ENCODE results near the gene BRD3.
"Not testable (repeated sequence)": the region's sequence is repeated elsewhere in the genome, so short reads cannot be mapped to it uniquely, and the experiment has no call there.

BRD3 gene

DNA sequence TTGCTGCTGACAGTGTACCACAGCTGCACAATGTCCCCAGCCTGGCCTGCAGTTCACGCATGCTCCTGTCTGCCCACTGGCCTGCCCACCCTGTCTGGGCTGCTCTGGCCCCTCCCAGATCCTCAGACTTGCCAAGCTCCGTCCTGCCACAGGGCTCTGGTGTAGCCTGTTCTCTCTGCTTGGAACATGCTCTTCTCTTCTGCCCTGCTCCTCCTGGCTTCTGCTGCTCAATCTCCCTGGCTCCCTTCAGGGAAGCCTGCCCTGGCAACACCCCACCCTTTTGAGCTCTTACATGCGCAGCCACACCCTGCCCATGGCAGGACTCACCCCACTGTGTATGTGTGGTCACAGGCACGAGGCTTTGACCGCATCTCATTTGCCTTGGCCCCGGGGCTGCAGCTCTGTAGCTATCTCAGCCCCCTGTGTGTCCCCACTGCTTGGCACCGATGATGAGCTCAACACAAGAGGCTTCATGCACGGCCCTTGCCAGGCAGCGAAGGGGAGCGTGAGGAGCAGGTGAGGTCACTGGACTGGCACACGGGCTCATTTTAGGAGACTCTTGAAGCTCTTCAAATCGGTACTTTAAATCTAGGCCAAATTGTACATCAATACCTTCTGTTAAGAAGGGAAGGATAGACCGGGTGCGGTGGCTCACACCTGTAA lies 20.4 kb upstream of the BRD3 start:
- H3K4me1 ChIP-seq (ENCODE audit: control insufficient read depth in 5 of 5, insufficient read depth in 5 of 5, low read length in 5 of 5), result no peaks in the 10 kb centered on the region
- no peak overlapping the region for H3K27ac ChIP-seq (ENCODE audit: low read depth, low read length)
- peaks cover 0 to 13% (median 4%) of the 10 kb centered on the region in 5 donors for H3K27me3 ChIP-seq (ENCODE audit: control insufficient read depth in 5 of 5, insufficient read depth in 4 of 5, low read length in 5 of 5)
- H3K36me3 ChIP-seq (ENCODE audit: control insufficient read depth in 5 of 5, insufficient read depth in 5 of 5, low read length in 5 of 5), result no peaks in the 10 kb centered on the region
- H3K9me3 ChIP-seq (ENCODE audit: control insufficient read depth in 5 of 5, low read length in 5 of 5), result peaks cover 0 to 12% (median 8%) of the 10 kb centered on the region in 5 donors
- H3K9ac ChIP-seq (ENCODE audit: low read length in 5 of 5), result no peak overlapping the region
- H3K4me3 ChIP-seq (ENCODE audit: low read depth in 1 of 5, low read length in 5 of 5), result no peak overlapping the region

DNA sequence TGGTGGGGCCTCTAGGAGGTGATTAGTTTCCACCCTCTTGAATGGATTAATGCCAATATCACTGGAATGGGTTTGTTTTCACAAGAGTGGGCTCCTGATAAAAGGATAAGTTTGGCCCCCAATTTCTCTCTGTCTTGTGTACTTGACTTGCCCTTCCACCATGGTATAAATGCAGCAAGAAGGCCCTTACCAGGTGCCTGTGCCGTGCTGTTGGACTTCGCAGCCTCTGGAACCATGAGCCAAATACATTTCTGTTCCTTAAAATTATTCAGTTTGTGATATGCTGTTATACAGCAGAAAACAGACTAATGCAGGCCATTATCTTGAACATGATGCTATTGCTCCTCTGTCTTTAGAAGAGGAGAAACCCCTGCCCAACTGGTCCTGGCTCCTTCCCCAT lies 17.8 kb upstream of the BRD3 start:
- peaks cover 0 to 11% (median 8%) of the 10 kb centered on the region in 5 donors for H3K9me3 ChIP-seq (ENCODE audit: control insufficient read depth in 5 of 5, low read length in 5 of 5)
- no peak overlapping the region for H3K4me3 ChIP-seq (ENCODE audit: low read depth in 1 of 5, low read length in 5 of 5)
- H3K9ac ChIP-seq (ENCODE audit: low read length in 5 of 5), result no peak overlapping the region
- no peak overlapping the region for H3K27ac ChIP-seq (ENCODE audit: low read depth, low read length)
- H3K4me1 ChIP-seq (ENCODE audit: control insufficient read depth in 5 of 5, insufficient read depth in 5 of 5, low read length in 5 of 5), result no peaks in the 10 kb centered on the region
- H3K27me3 ChIP-seq (ENCODE audit: control insufficient read depth in 5 of 5, insufficient read depth in 4 of 5, low read length in 5 of 5), result peaks cover 0 to 13% (median 4%) of the 10 kb centered on the region in 5 donors
- no peaks in the 10 kb centered on the region for H3K36me3 ChIP-seq (ENCODE audit: control insufficient read depth in 5 of 5, insufficient read depth in 5 of 5, low read length in 5 of 5)

DNA sequence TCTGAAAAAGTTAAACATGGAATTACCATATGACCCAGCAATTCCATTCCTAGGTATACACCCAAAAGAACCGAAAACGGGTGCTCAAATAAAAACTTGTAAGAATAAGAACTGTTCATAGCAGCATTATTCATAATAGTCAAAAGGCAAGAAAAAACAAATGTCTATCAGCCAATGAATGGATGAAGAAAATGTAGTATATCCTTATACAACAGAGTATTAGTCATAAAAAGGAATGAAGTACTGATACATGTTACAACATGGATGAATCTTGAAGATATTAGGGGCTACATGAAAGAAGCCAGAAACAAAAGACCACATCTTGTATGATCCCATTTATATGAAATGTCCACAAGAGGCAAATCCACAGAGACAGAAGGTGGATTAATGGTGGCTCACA lies 15.6 kb upstream of the BRD3 start:
- Histone ChIP-seq H3K4me1 (ENCODE audit: control insufficient read depth in 5 of 5, insufficient read depth in 5 of 5, low read length in 5 of 5) (no peaks in the 10 kb centered on the region), H3K9me3 (ENCODE audit: control insufficient read depth in 5 of 5, low read length in 5 of 5) (peaks cover 3 to 24% (median 18%) of the 10 kb centered on the region in 5 donors), H3K4me3 (ENCODE audit: low read depth in 1 of 5, low read length in 5 of 5) (no peak overlapping the region), H3K27ac (ENCODE audit: low read depth, low read length) (no peak overlapping the region), H3K36me3 (ENCODE audit: control insufficient read depth in 5 of 5, insufficient read depth in 5 of 5, low read length in 5 of 5) (no peaks in the 10 kb centered on the region), H3K27me3 (ENCODE audit: control insufficient read depth in 5 of 5, insufficient read depth in 4 of 5, low read length in 5 of 5) (peaks cover 0 to 13% (median 4%) of the 10 kb centered on the region in 5 donors), H3K9ac (ENCODE audit: low read length in 5 of 5) (no peak overlapping the region)

DNA sequence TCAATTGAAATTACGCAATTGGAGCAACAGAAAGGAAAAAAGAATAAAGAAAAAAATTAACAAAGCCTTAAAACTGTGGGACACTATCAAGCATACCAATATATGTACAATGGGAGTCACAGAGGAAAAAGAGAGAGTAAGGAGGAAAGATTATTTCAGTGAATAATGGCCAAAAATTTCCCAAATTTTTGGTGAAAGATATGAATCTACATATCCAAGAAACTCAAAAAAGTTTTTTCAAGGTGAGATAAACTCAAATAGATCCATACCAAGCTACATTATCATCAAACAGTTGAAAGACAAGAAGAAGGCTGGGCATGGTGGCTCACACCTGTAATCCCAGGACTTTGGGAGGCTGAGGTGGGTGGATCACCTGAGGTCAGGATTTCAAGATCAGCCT lies 8.8 kb upstream of the BRD3 start:
- H3K9ac ChIP-seq (ENCODE audit: low read length in 5 of 5), result no peak overlapping the region
- no peaks in the 10 kb centered on the region for H3K27me3 ChIP-seq (ENCODE audit: control insufficient read depth in 5 of 5, insufficient read depth in 4 of 5, low read length in 5 of 5)
- no peak overlapping the region for H3K4me3 ChIP-seq (ENCODE audit: low read depth in 1 of 5, low read length in 5 of 5)
- H3K4me1 ChIP-seq (ENCODE audit: control insufficient read depth in 5 of 5, insufficient read depth in 5 of 5, low read length in 5 of 5), result no peaks in the 10 kb centered on the region
- peaks cover 3 to 24% (median 14%) of the 10 kb centered on the region in 5 donors for H3K9me3 ChIP-seq (ENCODE audit: control insufficient read depth in 5 of 5, low read length in 5 of 5)
- no peak overlapping the region for H3K27ac ChIP-seq (ENCODE audit: low read depth, low read length)
- no peaks in the 10 kb centered on the region for H3K36me3 ChIP-seq (ENCODE audit: control insufficient read depth in 5 of 5, insufficient read depth in 5 of 5, low read length in 5 of 5)

DNA sequence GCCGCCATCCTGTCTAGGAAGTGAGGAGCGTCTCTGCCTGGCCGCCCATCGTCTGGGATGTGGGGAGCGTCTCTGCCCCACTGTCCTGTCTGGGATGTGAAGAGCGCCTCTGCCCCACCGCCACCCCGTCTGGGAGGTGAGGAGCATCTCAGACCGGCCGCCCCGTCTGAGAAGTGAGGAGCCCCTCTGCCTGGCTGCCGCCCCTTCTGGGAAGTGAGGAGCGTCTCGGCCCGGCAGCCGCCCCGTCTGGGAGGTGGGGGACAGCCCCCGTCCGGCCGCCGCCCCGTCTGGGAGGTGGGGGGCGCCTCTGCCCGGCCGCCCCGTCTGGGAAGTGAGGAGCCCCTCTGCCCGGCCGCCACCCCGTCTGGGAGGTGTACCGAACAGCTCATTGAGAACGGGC lies 7.9 kb upstream of the BRD3 start:
- H3K4me3 ChIP-seq (ENCODE audit: low read depth in 1 of 5, low read length in 5 of 5); H3K27me3 ChIP-seq (ENCODE audit: control insufficient read depth in 5 of 5, insufficient read depth in 4 of 5, low read length in 5 of 5); H3K9ac ChIP-seq (ENCODE audit: low read length in 5 of 5); H3K36me3 ChIP-seq (ENCODE audit: control insufficient read depth in 5 of 5, insufficient read depth in 5 of 5, low read length in 5 of 5); H3K4me1 ChIP-seq (ENCODE audit: control insufficient read depth in 5 of 5, insufficient read depth in 5 of 5, low read length in 5 of 5); H3K27ac ChIP-seq (ENCODE audit: low read depth, low read length): not testable (repeated sequence)
- H3K9me3 ChIP-seq (ENCODE audit: control insufficient read depth in 5 of 5, low read length in 5 of 5), result peaks cover 3 to 24% (median 14%) of the 10 kb centered on the region in 5 donors

DNA sequence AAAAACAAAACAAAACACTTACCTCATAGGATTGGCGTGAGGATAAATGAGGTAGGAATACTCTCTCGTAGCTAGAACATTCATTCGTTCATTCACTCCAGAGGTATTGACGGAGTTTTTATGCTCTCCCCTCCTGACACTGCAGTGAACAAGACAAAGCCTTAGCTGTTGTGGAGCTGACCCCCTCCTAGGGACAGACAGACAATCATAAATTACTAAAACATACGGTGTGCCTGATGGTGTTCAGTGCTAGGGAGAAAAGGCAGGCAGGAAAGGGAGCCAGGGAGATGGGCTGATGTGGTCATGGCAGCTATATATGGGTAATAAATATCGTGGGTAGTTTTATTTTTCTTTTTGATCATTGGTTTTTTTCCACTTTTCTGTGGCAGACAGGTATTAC lies 5.7 kb upstream of the BRD3 start:
- H3K27ac ChIP-seq (ENCODE audit: low read depth, low read length), result no peak overlapping the region
- peaks cover 0 to 4% (median 2%) of the 10 kb centered on the region in 5 donors for H3K27me3 ChIP-seq (ENCODE audit: control insufficient read depth in 5 of 5, insufficient read depth in 4 of 5, low read length in 5 of 5)
- no peak overlapping the region for H3K9ac ChIP-seq (ENCODE audit: low read length in 5 of 5)
- peaks cover 0 to 9% (median 7%) of the 10 kb centered on the region in 5 donors for H3K4me1 ChIP-seq (ENCODE audit: control insufficient read depth in 5 of 5, insufficient read depth in 5 of 5, low read length in 5 of 5)
- no peaks in the 10 kb centered on the region for H3K36me3 ChIP-seq (ENCODE audit: control insufficient read depth in 5 of 5, insufficient read depth in 5 of 5, low read length in 5 of 5)
- H3K4me3 ChIP-seq (ENCODE audit: low read depth in 1 of 5, low read length in 5 of 5), result no peak overlapping the region
- H3K9me3 ChIP-seq (ENCODE audit: control insufficient read depth in 5 of 5, low read length in 5 of 5), result peaks cover 0 to 11% (median 4%) of the 10 kb centered on the region in 5 donors

DNA sequence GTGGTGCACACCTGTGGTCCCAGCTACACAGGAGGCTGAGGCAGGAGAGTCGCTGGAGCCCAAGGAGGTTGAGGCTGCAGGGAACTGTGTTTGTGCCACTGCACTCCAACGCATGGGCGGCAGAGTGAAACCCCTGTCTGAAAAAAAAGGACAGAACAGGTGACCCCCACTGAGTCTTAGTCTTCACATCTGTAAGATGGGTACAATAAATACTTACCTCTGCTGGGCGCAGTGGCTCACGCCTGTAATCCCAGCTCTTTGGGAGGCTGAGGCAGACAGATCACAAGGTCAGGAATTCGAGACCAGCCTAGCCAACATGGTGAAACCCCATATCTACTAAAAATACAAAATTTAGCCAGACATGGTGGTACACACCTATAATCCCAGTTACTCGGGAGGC lies 4.9 kb upstream of the BRD3 start:
- H3K4me1 ChIP-seq (ENCODE audit: control insufficient read depth in 5 of 5, insufficient read depth in 5 of 5, low read length in 5 of 5); H3K36me3 ChIP-seq (ENCODE audit: control insufficient read depth in 5 of 5, insufficient read depth in 5 of 5, low read length in 5 of 5); H3K4me3 ChIP-seq (ENCODE audit: low read depth in 1 of 5, low read length in 5 of 5); H3K27ac ChIP-seq (ENCODE audit: low read depth, low read length); H3K27me3 ChIP-seq (ENCODE audit: control insufficient read depth in 5 of 5, insufficient read depth in 4 of 5, low read length in 5 of 5); H3K9me3 ChIP-seq (ENCODE audit: control insufficient read depth in 5 of 5, low read length in 5 of 5); H3K9ac ChIP-seq (ENCODE audit: low read length in 5 of 5): not testable (repeated sequence)

DNA sequence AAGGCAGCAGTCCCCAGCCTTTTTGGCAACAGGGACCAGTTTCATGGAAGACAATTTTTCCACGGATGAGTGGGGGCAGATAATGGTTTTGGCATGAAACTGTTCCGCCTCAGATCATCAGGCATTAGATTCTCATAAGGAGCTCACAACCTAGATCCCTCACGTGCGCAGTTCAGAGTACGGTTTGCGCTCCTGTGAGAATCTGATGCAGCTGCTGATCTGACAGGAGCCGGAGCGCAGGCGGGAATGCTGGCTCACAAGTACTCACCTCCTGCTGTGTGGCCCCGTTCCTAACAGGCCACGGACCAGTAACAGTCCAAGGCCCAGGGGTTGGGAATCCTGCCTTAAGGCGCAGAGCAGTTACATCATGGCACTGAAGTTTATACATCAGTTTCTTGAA lies 3.3 kb upstream of the BRD3 start:
- H3K36me3 ChIP-seq (ENCODE audit: control insufficient read depth in 5 of 5, insufficient read depth in 5 of 5, low read length in 5 of 5), result no peaks in the 10 kb centered on the region
- H3K9ac ChIP-seq (ENCODE audit: low read length in 5 of 5), result no peak overlapping the region
- H3K27me3 ChIP-seq (ENCODE audit: control insufficient read depth in 5 of 5, insufficient read depth in 4 of 5, low read length in 5 of 5), result peaks cover 0 to 4% (median 2%) of the 10 kb centered on the region in 5 donors
- peaks cover 3 to 19% (median 17%) of the 10 kb centered on the region in 5 donors for H3K4me1 ChIP-seq (ENCODE audit: control insufficient read depth in 5 of 5, insufficient read depth in 5 of 5, low read length in 5 of 5)
- H3K27ac ChIP-seq (ENCODE audit: low read depth, low read length), result no peak overlapping the region
- peaks cover 0 to 2% (median 0%) of the 10 kb centered on the region in 5 donors for H3K9me3 ChIP-seq (ENCODE audit: control insufficient read depth in 5 of 5, low read length in 5 of 5)
- H3K4me3 ChIP-seq (ENCODE audit: low read depth in 1 of 5, low read length in 5 of 5), result no peak overlapping the region

DNA sequence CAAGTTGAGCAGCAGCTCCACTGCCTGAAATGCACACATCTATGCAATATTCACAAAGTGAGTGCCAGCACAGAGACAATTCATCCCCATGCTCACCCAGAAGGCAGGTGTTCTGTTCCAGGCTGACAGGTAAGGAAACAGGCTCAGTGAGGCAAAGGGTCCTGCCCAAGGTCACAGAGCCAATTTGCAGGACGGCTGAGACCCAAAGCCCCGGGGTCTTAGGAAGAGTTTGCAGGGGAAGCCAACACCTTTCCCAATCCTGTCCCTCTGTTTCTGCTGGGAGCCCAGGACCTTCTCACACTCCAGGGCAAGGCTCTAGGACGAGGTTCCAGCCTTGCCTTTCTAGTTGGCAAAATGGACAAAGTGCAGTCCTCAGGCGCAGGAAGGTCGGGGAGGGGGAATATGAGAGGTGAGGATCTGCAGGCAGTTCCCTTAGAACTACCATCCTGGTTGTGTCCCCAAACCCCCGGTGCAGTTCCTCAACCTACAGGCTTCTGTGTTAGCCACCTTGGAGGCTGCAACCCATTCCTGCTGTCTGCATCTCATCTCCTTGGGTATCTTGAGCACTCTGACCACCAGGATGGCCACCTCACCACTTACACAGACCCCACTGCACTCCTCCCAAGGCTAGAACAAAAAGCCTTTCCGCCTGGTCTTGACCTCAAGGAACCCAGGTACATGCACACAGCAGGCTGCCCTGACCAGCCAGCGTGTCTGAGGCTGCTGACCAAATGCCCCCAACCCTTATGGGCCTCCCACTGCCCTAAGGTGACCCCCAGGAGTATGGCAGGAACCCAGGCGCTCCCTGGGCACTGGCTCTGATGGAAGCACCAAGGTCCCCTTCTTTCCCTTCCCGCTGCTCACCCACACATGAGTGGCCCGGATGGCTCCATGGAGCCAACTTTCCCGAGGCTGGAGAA lies 1.9 kb upstream of the BRD3 start:
- Histone ChIP-seq H3K4me1 (ENCODE audit: control insufficient read depth in 5 of 5, insufficient read depth in 5 of 5, low read length in 5 of 5) (peaks cover 8 to 32% (median 27%) of the 10 kb centered on the region in 5 donors), H3K4me3 (ENCODE audit: low read depth in 1 of 5, low read length in 5 of 5) (peak overlapping the region in 3 of 5 donors; percentile 66 to 80 (median 71)), H3K36me3 (ENCODE audit: control insufficient read depth in 5 of 5, insufficient read depth in 5 of 5, low read length in 5 of 5) (no peaks in the 10 kb centered on the region), H3K27ac (ENCODE audit: low read depth, low read length) (no peak overlapping the region), H3K9me3 (ENCODE audit: control insufficient read depth in 5 of 5, low read length in 5 of 5) (peaks cover 0 to 2% (median 0%) of the 10 kb centered on the region in 5 donors), H3K9ac (ENCODE audit: low read length in 5 of 5) (no peak overlapping the region), H3K27me3 (ENCODE audit: control insufficient read depth in 5 of 5, insufficient read depth in 4 of 5, low read length in 5 of 5) (peaks cover 0 to 4% (median 2%) of the 10 kb centered on the region in 5 donors)

Measured in subcutaneous abdominal adipose tissue (tissue), 5 donors.